H1 (cell line): ENCODE data around the gene BAAT. TPM values are rescaled to one million over a fixed set of nuclear protein-coding genes. Genes with fewer than 3 reads are reported as not detected.

Source experiments
- CTCF ChIA-PET: fragments of 300-600 bp; sonication (Branson Sonifier 250); formaldehyde crosslinking; loops from one replicate; lab custom pipeline; 2021; ENCODE audit not compliant: partially characterized antibody; lab: Charles Lee
- POLR2A ChIA-PET: fragments of 300-600 bp; sonication (Branson Sonifier 250); formaldehyde crosslinking; loops from one replicate; lab custom pipeline; 2021; ENCODE audit warnings: inconsistent platforms; ENCODE audit not compliant: partially characterized antibody; lab: Charles Lee
- DNase-seq, 2 experiments: peaks; one replicate each; pipeline versions ENCODE4 v3.0.0 to v3.0.0-alpha.2; 2010 to 2022; ENCODE audit warnings: low spot score in 2 of 2, low read depth in 1 of 2, mixed read lengths in 1 of 2
- FAIRE-seq: peaks from 2 replicates; lab custom pipeline; 2011; peaks lifted over from hg19 to GRCh38; lab: Jason Lieb, UNC
- H2AFZ ChIP-seq: 2 replicates; pipeline ENCODE4 v1.8.1; 2012; ENCODE audit warnings: low read length, inconsistent platforms
- H2AK5ac ChIP-seq: 2 replicates; pipeline ENCODE4 v1.6.1; 2013; ENCODE audit warnings: low read depth, low read length
- H2BK120ac ChIP-seq: replicated peaks from 2 replicates; pipeline ENCODE3; 2013; ENCODE audit warnings: low read depth, low read length, inconsistent platforms
- H2BK12ac ChIP-seq: 2 replicates; pipeline ENCODE4 v1.6.1; 2013; ENCODE audit warnings: low read depth, low read length
- H2BK15ac ChIP-seq: 2 replicates; pipeline ENCODE4 v1.6.1; 2013; ENCODE audit warnings: low read length
- H2BK20ac ChIP-seq: 2 replicates; pipeline ENCODE4 v1.6.1; 2013; ENCODE audit warnings: low read length
- H2BK5ac ChIP-seq: 2 replicates; pipeline ENCODE4 v1.6.1; 2013; ENCODE audit warnings: low read depth, low read length
- H3K14ac ChIP-seq: 2 replicates; pipeline ENCODE4 v1.6.1; 2013; ENCODE audit warnings: inconsistent platforms; ENCODE audit not compliant: insufficient read length
- H3K18ac ChIP-seq: 2 replicates; pipeline ENCODE4 v1.6.1; 2013; ENCODE audit warnings: low read length; ENCODE audit errors: extremely low read depth
- H3K23ac ChIP-seq: 2 replicates; pipeline ENCODE4 v1.6.1; 2013; ENCODE audit warnings: inconsistent platforms; ENCODE audit not compliant: insufficient read length
- H3K23me2 ChIP-seq: 2 replicates; pipeline ENCODE4 v1.6.1; 2013; ENCODE audit warnings: low read depth, low read length
- H3K27ac ChIP-seq: 2 replicates; pipeline ENCODE4 v1.6.1; 2011; ENCODE audit warnings: low read depth, low read length, inconsistent platforms
- H3K27me3 ChIP-seq, 4 experiments: replicated peaks in 1 of 4; 1 replicate in 1 of 4; 2 replicates in 3 of 4; pipeline versions ENCODE4 v1.6.1 to v1.8.1; 2011 to 2013; ENCODE audit warnings: low read length in 3 of 4, mild to moderate bottlenecking in 3 of 4, inconsistent platforms in 2 of 4, mixed read lengths in 2 of 4, moderate library complexity in 1 of 4; ENCODE audit not compliant: control insufficient read depth in 3 of 4, insufficient read depth in 3 of 4; ENCODE audit errors: extremely low read depth in 1 of 4
- H3K36me3 ChIP-seq, 4 experiments: 2 replicates each; pipeline versions ENCODE4 v1.6.1 to v1.8.1; 2011 to 2013; ENCODE audit warnings: mild to moderate bottlenecking in 4 of 4, low read length in 3 of 4, moderate library complexity in 2 of 4, control low read depth in 1 of 4, inconsistent platforms in 1 of 4; ENCODE audit not compliant: insufficient read depth in 4 of 4, control insufficient read depth in 2 of 4
- H3K4ac ChIP-seq: replicated peaks from 2 replicates; pipeline ENCODE3; 2013; ENCODE audit warnings: low read length, low read depth, mixed read lengths, inconsistent platforms; ENCODE audit not compliant: insufficient read length
- H3K4me1 ChIP-seq, 4 experiments: replicated peaks in 1 of 4; 1 replicate in 1 of 4; 2 replicates in 3 of 4; pipeline versions ENCODE4 v1.6.1 to v1.8.1; 2011 to 2013; ENCODE audit warnings: low read length in 3 of 4, inconsistent platforms in 2 of 4, mixed read lengths in 1 of 4; ENCODE audit not compliant: insufficient read depth in 4 of 4, control insufficient read depth in 3 of 4
- H3K4me2 ChIP-seq, 2 experiments: 2 replicates each; pipeline versions ENCODE4 v1.6.1 to v1.8.1; 2011 to 2013; ENCODE audit warnings: low read depth in 2 of 2, low read length in 2 of 2, control low read depth in 1 of 2, inconsistent platforms in 1 of 2, mild to moderate bottlenecking in 1 of 2; ENCODE audit not compliant: insufficient read depth in 1 of 2
- H3K4me3 ChIP-seq, 4 experiments: fragments of 200-600, 300-600 bp in 1 of 4; sonication (generic), shearing (Covaris generic), sonication (Bioruptor Twin) in 1 of 4; 2 replicates each; pipeline versions ENCODE4 v1.5.1 to v1.8.1; 2011 to 2016; ENCODE audit warnings: low read length in 4 of 4, low read depth in 3 of 4, control low read depth in 2 of 4, inconsistent platforms in 2 of 4, mild to moderate bottlenecking in 2 of 4, mixed read lengths in 1 of 4, moderate library complexity in 1 of 4; ENCODE audit not compliant: insufficient read depth in 2 of 4; ENCODE audit errors: extremely low read depth in 1 of 4
- H3K56ac ChIP-seq: replicated peaks from 2 replicates; pipeline ENCODE3; 2013; ENCODE audit warnings: low read depth, mild to moderate bottlenecking, mixed read lengths, low read length, inconsistent platforms; ENCODE audit not compliant: insufficient read length
- H3K79me1 ChIP-seq: 2 replicates; pipeline ENCODE4 v1.6.1; 2013; ENCODE audit warnings: low read depth, low read length, control low read depth
- H3K79me2 ChIP-seq, 2 experiments: 2 replicates each; pipeline versions ENCODE4 v1.6.1 to v1.8.1; 2012 to 2013; ENCODE audit warnings: low read length in 2 of 2, mild to moderate bottlenecking in 2 of 2, inconsistent platforms in 1 of 2; ENCODE audit not compliant: insufficient read depth in 2 of 2, control insufficient read depth in 1 of 2
- H3K9ac ChIP-seq, 4 experiments: replicated peaks in 1 of 4; 1 replicate in 1 of 4; 2 replicates in 3 of 4; pipeline versions ENCODE4 v1.6.1 to v1.8.1; 2011 to 2013; ENCODE audit warnings: low read depth in 3 of 4, low read length in 3 of 4, control low read depth in 2 of 4, mild to moderate bottlenecking in 2 of 4, moderate library complexity in 2 of 4, inconsistent platforms in 1 of 4; ENCODE audit errors: extremely low read depth in 1 of 4
- H3K9me3 ChIP-seq, 2 experiments: 2 replicates each; pipeline versions ENCODE4 v1.6.1 to v1.8.1; 2012 to 2013; ENCODE audit warnings: mild to moderate bottlenecking in 2 of 2, moderate library complexity in 2 of 2, control low read depth in 1 of 2, inconsistent platforms in 1 of 2, low read depth in 1 of 2, low read length in 1 of 2, mixed read lengths in 1 of 2; ENCODE audit not compliant: insufficient read depth in 2 of 2
- H4K20me1 ChIP-seq, 2 experiments: replicated peaks in 1 of 2; 2 replicates each; pipeline versions ENCODE3 to v1.8.1; 2011 to 2013; ENCODE audit warnings: inconsistent platforms in 2 of 2, low read length in 2 of 2, mild to moderate bottlenecking in 1 of 2; ENCODE audit not compliant: insufficient read depth in 2 of 2, control insufficient read depth in 1 of 2
- H4K5ac ChIP-seq: 2 replicates; pipeline ENCODE4 v1.6.1; 2013; ENCODE audit warnings: low read length, low read depth, mixed read lengths, inconsistent platforms; ENCODE audit not compliant: insufficient read length
- H4K8ac ChIP-seq: 2 replicates; pipeline ENCODE4 v1.8.0; 2013; ENCODE audit warnings: mild to moderate bottlenecking, moderate library complexity, low read length, inconsistent platforms; ENCODE audit not compliant: insufficient read depth; ENCODE audit errors: extremely low read depth
- H4K91ac ChIP-seq: replicated peaks from 2 replicates; pipeline ENCODE3; 2013; ENCODE audit warnings: low read length, mixed read lengths, inconsistent platforms; ENCODE audit not compliant: insufficient read length
- CHD1 ChIP-seq: IDR thresholded peaks from 2 replicates; pipeline ENCODE4 v1.6.1; 2012; ENCODE audit warnings: low read depth, low read length, improper control_type of control experiment
- CTBP2 ChIP-seq: IDR thresholded peaks from 2 replicates; pipeline ENCODE4 v1.7.0; 2011; ENCODE audit warnings: borderline replicate concordance, mild to moderate bottlenecking, moderate library complexity, mixed read lengths, low read length; ENCODE audit not compliant: insufficient read depth, insufficient read length
- EZH2 ChIP-seq: fragments of 200-600 bp; sonication (generic); IDR thresholded peaks from 2 replicates; pipeline ENCODE4 v1.7.1; 2012; ENCODE audit warnings: low read depth, mild to moderate bottlenecking, moderate library complexity, low read length, inconsistent platforms; ENCODE audit not compliant: severe bottlenecking
- GABPA ChIP-seq: IDR thresholded peaks from 2 replicates; pipeline ENCODE4 v1.6.1; 2011; ENCODE audit warnings: mild to moderate bottlenecking, low read length, moderate library complexity, borderline replicate concordance; ENCODE audit not compliant: insufficient read depth
- KDM1A ChIP-seq: fragments of 200-600, 300-600 bp; sonication (generic); IDR thresholded peaks from 2 replicates; pipeline ENCODE4 v1.7.1; 2016; ENCODE audit warnings: mild to moderate bottlenecking, low read length, borderline replicate concordance
- KDM4A ChIP-seq: IDR thresholded peaks from one replicate; pipeline ENCODE4 v1.7.1; 2012; ENCODE audit warnings: low read depth, mild to moderate bottlenecking, moderate library complexity, low read length, inconsistent platforms; ENCODE audit not compliant: severe bottlenecking
- RBBP5 ChIP-seq: IDR thresholded peaks from 2 replicates; pipeline ENCODE4 v1.7.1; 2012; ENCODE audit warnings: low read depth, mild to moderate bottlenecking, inconsistent platforms, low read length, moderate library complexity, borderline replicate concordance
- RFX5 ChIP-seq: IDR thresholded peaks from 2 replicates; pipeline ENCODE4 v1.6.1; 2011; ENCODE audit warnings: low read depth, low read length, improper control_type of control experiment, borderline replicate concordance
- SP1 ChIP-seq: IDR thresholded peaks from 2 replicates; pipeline ENCODE4 v1.6.1; 2011; ENCODE audit warnings: low read depth, low read length
- TEAD4 ChIP-seq: IDR thresholded peaks from 2 replicates; pipeline ENCODE4 v1.6.1; 2012; ENCODE audit warnings: low read depth, low read length, inconsistent platforms, mixed read lengths
- WGBS, 2 experiments: shearing (Covaris generic) in 1 of 2; methylation state at CpG; one replicate each; pipeline versions ENCODE4 v1.1.6 to v1.1.7; 2013 to 2015; ENCODE audit warnings: low lambda C conversion rate in 2 of 2, mixed read lengths in 2 of 2, inconsistent platforms in 1 of 2, low coverage in 1 of 2, missing lambda C conversion rate in 1 of 2; ENCODE audit not compliant: insufficient replicate concordance in 2 of 2, insufficient coverage in 1 of 2, insufficient read length in 1 of 2; ENCODE audit errors: extremely low coverage in 1 of 2, missing lambda C conversion rate in 1 of 2; 5-methylcytosine and 5-hydroxymethylcytosine counted together
- polyA plus RNA-seq, 7 experiments: library from polyadenylated mRNA; depleted of rRNA in 3 of 7; stranded (reverse) in 5 of 7; unstranded in 2 of 7; fragments of >200 nt in 5 of 7; fragments of 200-250 nt in 2 of 7; gene quantifications; 1 replicate in 5 of 7; 2 replicates in 1 of 7; 4 replicates in 1 of 7; pipeline versions ENCODE4 v1.2.1 to v1.2.3, GENCODE V29; 2011 to 2013; ENCODE audit warnings: missing spikeins in 2 of 7, mixed read lengths in 2 of 7
- total RNA-seq: library from RNA; stranded (reverse); fragmentation: NEBNext Ultra II Directional; extraction: Animal tissue kit (Norgen Biotek cat#: 25700); gene quantifications from 2 replicates; pipeline ENCODE4 v1.2.1, GENCODE V29; 2021
- TF ChIP-seq, protein P1 (sequence below): IDR thresholded peaks from 2 replicates; pipeline ENCODE4 v1.6.1; 2011; ENCODE audit warnings: low read depth, mild to moderate bottlenecking, low read length; ENCODE audit not compliant: insufficient read depth
- TF ChIP-seq, protein P2 (sequence below): IDR thresholded peaks from 2 replicates; pipeline ENCODE4 v1.6.1; 2012; ENCODE audit warnings: inconsistent platforms

BAAT gene
- total and polyA plus RNA-seq, 2 of the 8 experiments (the other 6 are each of a cell fraction or from before 2014, with no cell fraction given): 0.09 to 0.17 TPM

DNA sequence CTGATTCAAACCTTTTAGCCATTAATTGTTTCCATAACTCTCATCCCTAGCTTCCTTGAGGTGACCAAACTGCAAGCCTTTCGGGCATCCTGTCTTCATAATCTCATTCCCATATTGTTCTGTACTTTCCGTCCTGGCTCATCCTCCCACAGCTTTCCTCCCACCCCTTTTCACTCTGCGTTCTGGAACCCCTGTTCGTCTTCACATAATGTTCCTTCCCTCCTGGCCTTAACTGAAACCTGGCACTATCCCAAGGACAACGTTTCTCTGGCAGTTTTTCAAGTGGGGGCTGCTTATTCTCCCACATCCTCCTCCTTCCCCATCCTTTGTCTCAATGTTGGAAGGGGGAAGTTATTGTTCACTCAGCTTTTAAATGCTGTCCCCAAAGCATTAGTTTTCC, 15.3 kb upstream of the BAAT start:
- CTCF ChIA-PET: interaction anchor here (0.6 to 2.0 kb wide), 3 partner anchors 12 to 93 kb away, joined by 3 to 6 read pairs (median 4); no protein-coding TSS in a partner anchor
- peaks cover 12 to 44% of the 10 kb centered on the region in 2 experiments for H3K79me2 ChIP-seq
- no peak overlapping the region for H2BK20ac ChIP-seq
- H3K23me2 ChIP-seq: no peaks in the 10 kb centered on the region; the same call in 1 of the 2 replicates
- peak overlapping the region in 1 of 4 experiments; percentile 10; a peak in 1 of 7 replicates for H3K9ac ChIP-seq
- H3K79me1 ChIP-seq: peaks cover 2% of the 10 kb centered on the region; the same call in 1 of the 2 replicates
- DNase-seq (no peak), FAIRE-seq (no peak)
- no peak overlapping the region for H2BK15ac ChIP-seq
- no peak overlapping the region for H3K27ac ChIP-seq
- no peak overlapping the region for H2BK5ac ChIP-seq
- H3K9me3 ChIP-seq: peaks cover 4% of the 10 kb centered on the region in 2 experiments; a peak in 2 of 4 replicates
- H3K23ac ChIP-seq: no peak overlapping the region
- no peak overlapping the region for H2AK5ac ChIP-seq
- 78% methylated on average over 5 of the region's 5 CpGs; no CpG with 5 or more reads in 1 of the 2 experiments for WGBS, 2 experiments
- H4K8ac ChIP-seq: no peak overlapping the region
- H2BK120ac ChIP-seq: no peak overlapping the region
- no peak overlapping the region for H3K18ac ChIP-seq
- no peaks in the 10 kb centered on the region for H4K20me1 ChIP-seq
- no peak overlapping the region for H4K5ac ChIP-seq
- H3K4ac ChIP-seq: no peak overlapping the region
- no peak overlapping the region for H3K56ac ChIP-seq
- H3K4me3 ChIP-seq: peak overlapping the region in 1 of 4 experiments; percentile 85; a peak in 2 of 8 replicates
- POLR2A ChIA-PET: interaction anchor here (0.8 to 1.7 kb wide), 3 partner anchors 9 to 171 kb away, joined by 3 to 4 read pairs (median 3); no protein-coding TSS in a partner anchor
- H4K91ac ChIP-seq: no peak overlapping the region
- no peak overlapping the region for H3K14ac ChIP-seq
- H3K4me1 ChIP-seq: peaks cover 0 to 4% (median 3%) of the 10 kb centered on the region in 4 experiments; a peak in 3 of 7 replicates
- H2BK12ac ChIP-seq: no peak overlapping the region
- H3K27me3 ChIP-seq: no peaks in the 10 kb centered on the region
- H2AFZ ChIP-seq: no peak overlapping the region
- H3K36me3 ChIP-seq: peaks cover 2 to 51% (median 33%) of the 10 kb centered on the region in 4 experiments
- peak overlapping the region; percentile 64 to 65; a peak in 1 of 4 replicates for H3K4me2 ChIP-seq
- TF ChIP-seq EZH2 (no peak), GABPA (no peak), SP1 (no peak), RFX5 (no peak), KDM4A (no peak), CTBP2 (no peak), KDM1A (no peak), CHD1 (no peak), RBBP5 (no peak), TEAD4 (no peak)
- TF ChIP-seq, protein P1, sequence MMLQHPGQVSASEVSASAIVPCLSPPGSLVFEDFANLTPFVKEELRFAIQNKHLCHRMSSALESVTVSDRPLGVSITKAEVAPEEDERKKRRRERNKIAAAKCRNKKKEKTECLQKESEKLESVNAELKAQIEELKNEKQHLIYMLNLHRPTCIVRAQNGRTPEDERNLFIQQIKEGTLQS: no peak
- TF ChIP-seq, protein P2, sequence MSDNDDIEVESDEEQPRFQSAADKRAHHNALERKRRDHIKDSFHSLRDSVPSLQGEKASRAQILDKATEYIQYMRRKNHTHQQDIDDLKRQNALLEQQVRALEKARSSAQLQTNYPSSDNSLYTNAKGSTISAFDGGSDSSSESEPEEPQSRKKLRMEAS: no peak
